Measurements from ENCODE around the gene LEUTX. TPM values are rescaled to one million over a fixed set of nuclear protein-coding genes. Genes with fewer than 3 reads are reported as not detected.

The LEUTX gene
- total and polyA plus RNA-seq, 3 experiments from 2014 or later, result not detected

Other genes starting within 250 kb of the LEUTX start
- 1 to 10 TPM; 3.4 to 3.7 TPM for gene EID2B, start 246.0 kb upstream of the LEUTX start, total RNA-seq
- gene EID2B, start 246.0 kb upstream of the LEUTX start, polyA plus RNA-seq, result 8.5 TPM
- 10 to 100 TPM; 14.0 to 15.4 TPM for gene EID2, start 238.7 kb upstream of the LEUTX start, total RNA-seq
- gene EID2, start 238.7 kb upstream of the LEUTX start, polyA plus RNA-seq, result 29.2 TPM
- gene LGALS13, start 176.3 kb upstream of the LEUTX start, total RNA-seq, result not detected
- not detected for gene LGALS13, start 176.3 kb upstream of the LEUTX start, polyA plus RNA-seq
- gene LGALS16, start 122.9 kb upstream of the LEUTX start, total RNA-seq, result not detected
- not detected for gene LGALS16, start 122.9 kb upstream of the LEUTX start, polyA plus RNA-seq
- gene LGALS14, start 74.4 kb upstream of the LEUTX start, total RNA-seq, result not detected
- not detected for gene LGALS14, start 74.4 kb upstream of the LEUTX start, polyA plus RNA-seq
- not detected for gene CLC, start 40.8 kb upstream of the LEUTX start, total RNA-seq
- 0.84 TPM for gene CLC, start 40.8 kb upstream of the LEUTX start, polyA plus RNA-seq
- 1 to 10 TPM; 7.9 to 9.1 TPM for gene DYRK1B, start 55.3 kb downstream of the LEUTX start, total RNA-seq
- gene DYRK1B, start 55.3 kb downstream of the LEUTX start, polyA plus RNA-seq, result 15.3 TPM
- 100 to 1,000 TPM; 661 to 682 TPM for gene FBL, start 67.5 kb downstream of the LEUTX start, total RNA-seq
- gene FBL, start 67.5 kb downstream of the LEUTX start, polyA plus RNA-seq, result 182 TPM
- 1 to 10 TPM; 7.0 to 7.9 TPM for gene FCGBP, start 155.8 kb downstream of the LEUTX start, total RNA-seq
- gene FCGBP, start 155.8 kb downstream of the LEUTX start, polyA plus RNA-seq, result 2.7 TPM
- 100 to 1,000 TPM; 170 to 179 TPM for gene PSMC4, start 192.3 kb downstream of the LEUTX start, total RNA-seq
- gene PSMC4, start 192.3 kb downstream of the LEUTX start, polyA plus RNA-seq, result 114 TPM
- 1 to 10 TPM; 4.8 to 5.0 TPM for gene ZNF546, start 218.2 kb downstream of the LEUTX start, total RNA-seq
- gene ZNF546, start 218.2 kb downstream of the LEUTX start, polyA plus RNA-seq, result 6.6 TPM